Adipocyte (in vitro differentiated cells): ENCODE measurements around the gene POM121C.
A peak's percentile ranks its signal among the peaks of the same experiment; 100 is the strongest.
"Not testable (repeated sequence)": the region's sequence is repeated elsewhere in the genome, so short reads cannot be mapped to it uniquely, and the experiment has no call there.

ENCODE experiments used
- DNase-seq: peaks from one replicate; pipeline ENCODE4 v3.0.0-alpha.2; 2015; ENCODE audit warnings: low read depth
- H3K27me3 ChIP-seq: replicated peaks from 2 replicates; pipeline ENCODE4 v1.7.0; 2013; ENCODE audit warnings: mild to moderate bottlenecking, low read length, moderate library complexity; ENCODE audit not compliant: control insufficient read depth, insufficient read depth
- H3K36me3 ChIP-seq: 2 replicates; pipeline ENCODE4 v1.7.0; 2013; ENCODE audit warnings: low read length, mild to moderate bottlenecking, moderate library complexity; ENCODE audit not compliant: control insufficient read depth, insufficient read depth, severe bottlenecking
- H3K4me1 ChIP-seq: 2 replicates; pipeline ENCODE4 v1.7.0; 2013; ENCODE audit warnings: mild to moderate bottlenecking, low read length, moderate library complexity; ENCODE audit not compliant: control insufficient read depth, insufficient read depth
- H3K4me3 ChIP-seq: 2 replicates; pipeline ENCODE4 v1.7.0; 2013; ENCODE audit warnings: mild to moderate bottlenecking, low read length, moderate library complexity
- H3K9ac ChIP-seq: 2 replicates; pipeline ENCODE4 v1.7.0; 2013; ENCODE audit warnings: mild to moderate bottlenecking, low read length, moderate library complexity
- H3K9me3 ChIP-seq: 2 replicates; pipeline ENCODE4 v1.7.0; 2013; ENCODE audit warnings: mild to moderate bottlenecking, low read length, moderate library complexity; ENCODE audit not compliant: control insufficient read depth

POM121C gene

GRCh38 chr7:75421798-75422710, 64.0 kb downstream of the POM121C start:
- not testable (repeated sequence) for DNase-seq

DNA sequence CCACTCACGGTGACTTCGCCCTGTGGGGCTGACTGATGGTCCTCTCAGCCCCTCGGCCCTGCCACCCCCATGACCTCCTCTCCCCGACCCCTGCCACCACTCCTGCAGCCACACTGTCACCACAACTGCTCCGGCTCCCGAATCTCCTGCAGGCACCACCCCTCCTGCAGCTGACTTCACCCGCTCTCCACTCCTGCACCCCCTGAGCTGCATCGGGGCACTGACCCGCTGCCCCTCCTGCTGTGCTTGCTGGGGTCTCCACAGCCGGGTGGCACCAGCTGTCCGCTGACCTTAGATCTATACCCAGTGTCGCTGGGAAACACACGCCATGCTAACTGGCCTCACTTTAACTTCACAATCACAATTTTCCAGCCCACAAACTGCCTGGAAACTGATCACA, 65.9 kb downstream of the POM121C start:
- H3K36me3 ChIP-seq = peaks cover 34% of the 10 kb centered on the region
- not testable (repeated sequence) for H3K4me3 ChIP-seq, H3K9ac ChIP-seq, H3K27me3 ChIP-seq, H3K9me3 ChIP-seq, DNase-seq, H3K4me1 ChIP-seq

More at GRCh38 chr7:75421798-75422710, 64.0 kb downstream of the POM121C start:
- H3K27me3 ChIP-seq, H3K9me3 ChIP-seq, H3K9ac ChIP-seq, H3K4me3 ChIP-seq, H3K4me1 ChIP-seq: not testable (repeated sequence)
- peaks cover 23% of the 10 kb centered on the region for H3K36me3 ChIP-seq

DNA sequence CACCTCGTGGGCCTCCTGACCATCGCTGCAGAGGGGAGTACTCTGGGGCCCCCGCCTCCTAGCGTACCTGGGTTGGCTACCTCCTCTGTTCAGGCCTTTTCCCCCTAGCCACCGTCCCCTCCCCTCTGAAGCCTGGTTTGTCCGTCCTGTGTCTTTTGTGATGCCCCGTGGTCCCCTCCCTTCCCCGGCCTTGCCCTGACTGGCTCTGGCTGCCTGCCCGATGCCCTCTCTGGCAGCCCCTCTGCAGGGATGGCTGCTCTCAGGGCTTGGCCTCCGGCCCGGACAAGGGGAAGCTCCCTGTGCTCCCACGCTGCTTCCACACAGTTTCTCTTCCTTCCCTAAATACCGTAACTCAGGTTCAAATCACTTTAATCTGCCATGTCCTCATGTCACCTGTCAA, 66.4 kb downstream of the POM121C start:
- H3K27me3 ChIP-seq = not testable (repeated sequence)

DNA sequence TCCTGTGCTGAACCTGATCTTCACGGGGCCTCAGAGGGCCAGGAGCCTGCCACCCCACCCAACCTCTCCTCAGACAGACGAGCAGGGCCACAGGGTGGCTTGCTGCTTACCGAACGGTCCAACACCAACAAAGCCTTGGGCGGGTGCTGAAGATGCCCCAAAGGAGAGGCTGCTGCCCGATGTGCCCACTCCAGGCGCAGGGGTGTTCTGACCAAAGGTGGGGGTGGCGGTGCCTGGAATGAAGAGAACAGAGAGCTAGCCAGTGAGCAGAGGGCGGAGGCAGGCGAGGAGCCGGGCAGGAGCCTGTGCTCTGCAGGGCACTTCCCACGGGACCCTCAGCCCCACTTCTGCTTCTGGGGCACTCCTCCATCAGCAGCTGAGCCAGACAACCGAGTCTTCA, 66.9 kb downstream of the POM121C start:
- not testable (repeated sequence) for H3K9ac ChIP-seq, H3K9me3 ChIP-seq, H3K4me3 ChIP-seq, H3K4me1 ChIP-seq, H3K27me3 ChIP-seq, DNase-seq
- H3K36me3 ChIP-seq = peaks cover 28% of the 10 kb centered on the region

More for the DNA sequence above, 66.4 kb downstream of the POM121C start:
- H3K9me3 ChIP-seq, H3K9ac ChIP-seq, DNase-seq, H3K4me3 ChIP-seq, H3K4me1 ChIP-seq: not testable (repeated sequence)
- H3K36me3 ChIP-seq = peaks cover 33% of the 10 kb centered on the region

DNA sequence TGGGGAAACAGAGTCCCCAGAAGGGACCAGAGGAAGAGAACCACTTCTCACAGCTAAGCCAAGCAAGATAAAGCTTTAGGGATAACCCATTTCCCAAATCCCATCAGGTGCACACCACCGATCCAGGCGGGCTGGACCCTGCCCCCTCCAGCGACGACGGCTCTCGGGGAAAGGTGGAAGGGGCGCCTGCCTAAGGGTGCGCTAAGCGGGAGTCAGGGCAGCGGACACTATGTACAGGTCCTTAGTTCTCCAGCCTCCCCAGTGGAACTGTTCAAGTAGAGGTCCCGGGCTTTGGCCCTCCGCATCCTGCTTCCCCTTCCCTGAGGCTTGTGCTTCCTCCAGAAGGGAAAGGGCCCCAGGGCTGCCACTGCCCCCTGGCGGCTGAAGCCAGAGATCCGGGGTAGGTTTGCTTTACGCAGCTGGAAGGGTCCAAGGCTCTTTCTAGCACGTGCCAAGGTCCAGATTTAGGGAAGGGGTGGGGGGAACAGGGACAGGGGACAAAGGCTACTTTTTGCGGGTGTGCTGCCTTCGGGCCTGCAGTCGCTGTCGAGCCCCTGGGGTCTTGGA, 67.7 kb downstream of the POM121C start:
- H3K4me3 ChIP-seq, H3K9me3 ChIP-seq, H3K4me1 ChIP-seq, H3K9ac ChIP-seq, H3K27me3 ChIP-seq, DNase-seq: not testable (repeated sequence)
- peaks cover 22% of the 10 kb centered on the region for H3K36me3 ChIP-seq

DNA sequence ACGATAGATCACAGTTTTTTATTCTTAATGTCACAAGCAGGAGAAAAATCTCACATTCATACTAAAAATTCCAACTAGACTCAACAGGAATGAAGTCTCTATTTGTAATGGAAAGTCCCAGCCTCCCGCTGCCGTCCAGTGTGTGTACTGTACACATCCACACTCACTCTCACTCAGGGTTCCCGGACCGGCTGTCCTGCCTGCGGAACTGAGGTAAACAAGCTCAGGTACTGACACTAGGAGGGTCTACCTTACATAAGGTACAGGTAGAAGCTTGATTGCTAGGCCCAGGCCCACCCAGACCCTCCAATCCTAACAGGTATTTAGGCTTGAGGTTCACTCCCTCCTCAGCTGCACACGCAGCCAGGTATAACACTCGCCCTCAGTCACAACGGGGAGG, 69.3 kb downstream of the POM121C start:
- not testable (repeated sequence) for H3K9me3 ChIP-seq, H3K27me3 ChIP-seq, DNase-seq, H3K9ac ChIP-seq, H3K4me3 ChIP-seq, H3K4me1 ChIP-seq
- peaks cover 20% of the 10 kb centered on the region for H3K36me3 ChIP-seq

- H3K9ac ChIP-seq, DNase-seq, H3K4me3 ChIP-seq, H3K9me3 ChIP-seq, H3K4me1 ChIP-seq, H3K27me3 ChIP-seq: not testable (repeated sequence)
- H3K36me3 ChIP-seq = peaks cover 13% of the 10 kb centered on the region
These were observed 70.2 kb downstream of the POM121C start for GRCh38 chr7:75415829-75416373.

DNA sequence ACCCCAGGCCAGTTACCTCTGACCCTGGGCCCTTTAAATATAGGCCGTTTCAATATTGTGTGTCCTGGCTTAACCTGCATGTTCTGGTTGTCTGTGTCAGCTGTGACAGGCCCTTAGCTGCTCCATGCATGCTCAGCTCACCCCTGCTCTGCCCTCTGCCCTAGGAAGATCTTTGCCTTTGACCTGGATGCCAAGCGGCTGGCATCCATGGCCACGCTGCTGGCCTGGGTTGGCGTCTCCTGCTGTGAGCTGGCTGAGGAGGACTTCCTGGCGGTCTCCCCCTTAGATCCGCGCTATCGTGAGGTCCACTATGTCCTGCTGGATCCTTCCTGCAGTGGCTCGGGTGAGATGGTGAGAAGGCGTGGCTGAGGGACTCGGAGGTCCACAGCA, 70.7 kb downstream of the POM121C start:
- H3K4me3 ChIP-seq, H3K9me3 ChIP-seq, H3K4me1 ChIP-seq, DNase-seq, H3K9ac ChIP-seq, H3K27me3 ChIP-seq: not testable (repeated sequence)
- peaks cover 12% of the 10 kb centered on the region for H3K36me3 ChIP-seq

GRCh38 chr7:75414708-75415427, 71.2 kb downstream of the POM121C start:
- H3K4me1 ChIP-seq, H3K9me3 ChIP-seq, H3K4me3 ChIP-seq, H3K9ac ChIP-seq, H3K27me3 ChIP-seq: not testable (repeated sequence)
- peak; percentile 7 for DNase-seq
- H3K36me3 ChIP-seq = peaks cover 12% of the 10 kb centered on the region

DNA sequence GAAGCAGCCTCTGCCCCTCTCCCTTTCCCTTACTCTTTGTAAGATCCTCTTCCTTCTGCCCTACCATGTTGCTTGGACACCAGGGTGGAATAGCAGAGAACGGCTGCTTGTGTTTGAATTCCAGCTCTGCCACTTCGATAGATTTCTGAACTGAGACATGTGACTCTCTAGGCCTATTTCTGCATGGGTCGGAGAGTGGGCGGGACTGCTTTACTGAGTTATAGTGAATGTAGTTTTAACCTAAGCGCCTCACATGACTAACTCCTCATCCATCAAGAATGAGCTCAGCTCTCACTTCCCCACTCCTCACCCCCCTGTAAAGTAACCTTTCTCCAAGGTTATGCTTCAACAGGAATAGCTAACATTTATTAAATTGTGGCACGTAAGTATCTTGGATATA, 71.9 kb downstream of the POM121C start:
- H3K36me3 ChIP-seq = peaks cover 12% of the 10 kb centered on the region
- DNase-seq, H3K4me3 ChIP-seq, H3K27me3 ChIP-seq, H3K9ac ChIP-seq, H3K9me3 ChIP-seq, H3K4me1 ChIP-seq: not testable (repeated sequence)

- not testable (repeated sequence) for H3K4me3 ChIP-seq, H3K9ac ChIP-seq
These were observed 75.3 kb downstream of the POM121C start for GRCh38 chr7:75410823-75411173.

More at GRCh38 chr7:75410823-75411173, 75.3 kb downstream of the POM121C start:
- H3K9me3 ChIP-seq, H3K36me3 ChIP-seq, DNase-seq, H3K4me1 ChIP-seq, H3K27me3 ChIP-seq: not testable (repeated sequence)
